Esophagus muscularis mucosa (tissue), 4 donors: ENCODE measurements around the gene MXRA7. TPM values are rescaled to one million over a fixed set of nuclear protein-coding genes. Genes with fewer than 3 reads are reported as not detected.
"Not testable (repeated sequence)": the region's sequence is repeated elsewhere in the genome, so short reads cannot be mapped to it uniquely, and the experiment has no call there.

Experiments
- DNase-seq: peaks from one replicate; pipeline ENCODE4 v3.0.0-alpha.2; 2017; ENCODE audit errors: extremely low spot score
- H3K27ac ChIP-seq, 4 donors: fragments of 200-600 bp; sonication (generic); replicated peaks in 1 of 4; 1 replicate in 3 of 4; 2 replicates in 1 of 4; pipeline ENCODE4 v1.5.1; 2016 to 2019; ENCODE audit warnings: mild to moderate bottlenecking in 1 of 4
- H3K27me3 ChIP-seq, 4 donors: fragments of 200-600 bp; sonication (generic); one replicate each; pipeline versions ENCODE4 v1.5.1 to v1.6.0; 2016 to 2019
- H3K36me3 ChIP-seq, 4 donors: fragments of 200-600 bp; sonication (generic); one replicate each; pipeline ENCODE4 v1.5.1; 2016 to 2019
- H3K4me1 ChIP-seq, 4 donors: fragments of 200-600 bp; sonication (generic); one replicate each; pipeline ENCODE4 v1.5.1; 2016 to 2019
- H3K4me3 ChIP-seq, 4 donors: fragments of 200-600 bp; sonication (generic); 1 replicate in 2 of 4; 2 replicates in 2 of 4; pipeline ENCODE4 v1.5.1; 2016 to 2019; ENCODE audit warnings: mild to moderate bottlenecking in 4 of 4, moderate library complexity in 1 of 4
- H3K9me3 ChIP-seq, 4 donors: fragments of 200-600 bp; sonication (generic); 1 replicate in 3 of 4; 2 replicates in 1 of 4; pipeline ENCODE4 v1.5.1; 2016 to 2019
- CTCF ChIP-seq, 3 experiments: fragments of 200-600 bp in 2 of 3; fragments of 450-650 bp in 1 of 3; sonication (generic) in 2 of 3; IDR thresholded peaks; one replicate each; pipeline ENCODE4 v1.5.1; 2017 to 2019; ENCODE audit warnings: antibody characterized with exemption in 3 of 3, mild to moderate bottlenecking in 2 of 3, moderate library complexity in 1 of 3
- EP300 ChIP-seq: sonication (generic); formaldehyde crosslinking; IDR thresholded peaks from one replicate; pipeline ENCODE4 v1.6.1; 2017; ENCODE audit warnings: antibody characterized with exemption
- POLR2A ChIP-seq: fragments of 450-650 bp; IDR thresholded peaks from one replicate; pipeline ENCODE4 v1.6.1; 2017; ENCODE audit warnings: antibody characterized with exemption, moderate library complexity, mild to moderate bottlenecking, low read depth
- POLR2AphosphoS5 ChIP-seq, 2 donors: sonication (generic); formaldehyde crosslinking; IDR thresholded peaks; one replicate each; pipeline ENCODE4 v1.6.1; 2017; ENCODE audit warnings: antibody characterized with exemption in 2 of 2
- WGBS: methylation state at CpG from one replicate; pipeline ENCODE4 v1.1.5; 2018; 5-methylcytosine and 5-hydroxymethylcytosine counted together
- intact Hi-C: fragments of 100-400 bp; cut with DNase I; formaldehyde crosslinking; loops from one replicate; pipeline ENCODE4 v1.15.1; 2023
- total RNA-seq, 4 donors: library from RNA; depleted of rRNA; stranded (reverse); fragments of >200 nt; gene quantifications; one replicate each; pipeline versions ENCODE4 v1.1.0 to v1.2.1, GENCODE V29; 2016

The MXRA7 gene
- total RNA-seq, 4 donors from 2014 or later, result 405 to 422 (median 411) TPM

- H3K36me3 ChIP-seq, result peaks cover 8 to 52% (median 36%) of the 10 kb centered on the region in 4 donors
- no peaks in the 10 kb centered on the region for H3K27me3 ChIP-seq
- H3K27ac ChIP-seq, result peak overlapping the region; percentile 69 to 100 (median 99)
- no peak for DNase-seq
- intact Hi-C loops, result no loop called here
- no peaks in the 10 kb centered on the region for H3K9me3 ChIP-seq
- H3K4me1 ChIP-seq, result peaks cover 14 to 40% (median 38%) of the 10 kb centered on the region in 4 donors
- TF ChIP-seq EP300 (no peak), POLR2AphosphoS5 (IDR thresholded peaks at IDR 0.05) (peak; percentile 28 to 50)
- WGBS, result 31% methylated on average over 5 of the region's 5 CpGs
- peak overlapping the region in 2 of 4 donors; percentile 1 to 4 for H3K4me3 ChIP-seq
Measured at GRCh38 chr17:76740329-76741118, 29.8 kb upstream of the MXRA7 start.

- Histone ChIP-seq H3K27ac (peak overlapping the region; percentile 69 to 100 (median 99)), H3K36me3 (peaks cover 8 to 52% (median 33%) of the 10 kb centered on the region in 4 donors), H3K4me3 (peak overlapping the region in 1 of 4 donors; percentile 5), H3K4me1 (peaks cover 23 to 49% (median 47%) of the 10 kb centered on the region in 4 donors)
- H3K27me3 ChIP-seq, H3K9me3 ChIP-seq, DNase-seq, intact Hi-C loops: not testable (repeated sequence)
- WGBS, result 90% methylated on average over 17 of the region's 17 CpGs
Measured at GRCh38 chr17:76739568-76740115, 28.9 kb upstream of the MXRA7 start.

DNA sequence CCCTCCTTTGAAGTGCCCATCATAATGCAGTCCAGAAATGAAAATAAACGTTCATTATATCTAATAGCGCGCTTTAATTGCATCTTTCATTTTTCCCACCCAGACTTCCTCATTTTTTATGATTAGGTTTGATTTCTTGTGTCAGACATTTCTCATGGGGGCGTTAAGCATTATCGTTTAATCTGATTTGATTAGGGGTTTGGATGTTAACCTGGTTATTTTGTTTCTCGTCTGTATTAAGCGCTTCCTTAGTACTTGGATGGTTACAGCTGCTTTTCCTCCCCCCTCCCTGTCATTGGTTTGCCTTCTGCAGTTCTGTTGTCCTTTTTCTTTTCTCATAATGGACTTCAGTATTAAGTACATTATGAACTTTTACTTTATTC is 27.7 kb upstream of the MXRA7 start:
- Histone ChIP-seq H3K4me1 (peaks cover 34 to 61% (median 58%) of the 10 kb centered on the region in 4 donors), H3K9me3 (no peaks in the 10 kb centered on the region), H3K27ac (peak overlapping the region; percentile 99 to 100 (median 99)), H3K4me3 (peak overlapping the region; percentile 84 to 97 (median 93)), H3K36me3 (peaks cover 12 to 52% (median 37%) of the 10 kb centered on the region in 4 donors), H3K27me3 (no peaks in the 10 kb centered on the region)
- DNase-seq, result no peak
- TF ChIP-seq POLR2A (no peak), POLR2AphosphoS5 (IDR thresholded peaks at IDR 0.05) (no peak), EP300 (no peak), CTCF (IDR thresholded peaks at IDR 0.05) (no peak)
- intact Hi-C loops, result no loop called here
- WGBS, result 1% methylated on average over 7 of the region's 7 CpGs

DNA sequence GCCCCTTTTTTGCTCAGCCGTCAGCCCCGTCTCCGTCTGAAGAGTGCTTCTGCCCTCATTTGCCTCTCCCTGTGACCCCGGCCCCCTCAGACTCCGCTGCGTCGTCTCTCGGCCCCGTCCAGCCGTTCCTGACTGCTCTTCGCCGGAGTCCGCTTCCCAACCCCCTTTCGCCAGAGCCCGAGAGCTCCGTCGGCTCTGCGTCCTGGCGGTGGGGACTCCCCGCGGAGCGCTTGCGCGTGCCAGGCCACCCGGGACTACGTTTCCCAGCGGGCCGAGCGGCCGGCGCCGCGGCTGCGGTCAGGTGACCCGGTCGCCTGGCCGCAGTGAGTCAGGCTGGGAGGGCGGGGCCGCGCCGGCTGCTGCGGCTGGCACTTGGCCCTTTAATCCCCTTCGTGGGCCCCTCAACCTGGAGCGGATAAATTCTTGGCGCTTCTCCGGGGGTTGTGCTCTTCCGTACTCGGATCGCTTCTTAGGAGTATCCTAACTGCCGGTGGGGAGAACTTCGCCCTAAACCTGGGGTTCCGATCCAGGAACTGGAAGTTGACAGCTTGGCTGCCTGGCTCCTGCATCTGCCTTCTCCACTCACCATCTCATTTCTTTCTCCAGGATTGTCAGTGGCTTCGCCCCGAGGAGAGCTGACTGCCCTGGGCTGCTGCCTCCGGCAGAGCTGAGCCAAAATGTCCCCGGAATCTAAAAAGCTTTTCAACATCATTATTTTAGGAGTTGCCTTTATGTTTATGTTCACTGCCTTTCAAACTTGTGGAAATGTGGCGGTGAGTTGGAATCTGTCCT is 27.1 kb upstream of the MXRA7 start, which contains the start of gene MFSD11:
Gene MFSD11 (plus strand): TSS at position 444 of the 792 bp plus-strand sequence. CDS start 234 bp downstream, at position 678.
- Histone ChIP-seq H3K27me3 (no peaks in the 10 kb centered on the region), H3K27ac (peak within 1 kb of the TSS; percentile 99 to 100 (median 99)), H3K9me3 (no peaks in the 10 kb centered on the region), H3K4me1 (peaks cover 40 to 67% (median 64%) of the 10 kb centered on the region in 4 donors), H3K4me3 (peak within 1 kb of the TSS; percentile 84 to 97 (median 93)), H3K36me3 (peaks cover 12 to 53% (median 40%) of the 10 kb centered on the region in 4 donors)
- peak; percentile 96 for DNase-seq
- TF ChIP-seq EP300 (no peak), POLR2AphosphoS5 (IDR thresholded peaks at IDR 0.05) (peak; percentile 72 to 73), CTCF (IDR thresholded peaks at IDR 0.05) (peak in 1 of 3 experiments; percentile 16), POLR2A (peak; percentile 21)
- WGBS, result 1% methylated on average over 24 of the region's 57 CpGs
- intact Hi-C loops, result no loop called here

- H3K27ac ChIP-seq, result peak within 1 kb of the TSS; percentile 99 to 100 (median 99)
- no peaks in the 10 kb centered on the region for H3K27me3 ChIP-seq
- peak within 1 kb of the TSS; percentile 84 to 97 (median 93) for H3K4me3 ChIP-seq
- WGBS, result 0% methylated on average over 5 of the region's 60 CpGs
- H3K36me3 ChIP-seq, result peaks cover 12 to 53% (median 38%) of the 10 kb centered on the region in 4 donors
- no peaks in the 10 kb centered on the region for H3K9me3 ChIP-seq
- peak; percentile 99 to 100 for TF ChIP-seq POLR2AphosphoS5 (IDR thresholded peaks at IDR 0.05)
- peak; percentile 99 for TF ChIP-seq POLR2A
- no peak for TF ChIP-seq CTCF (IDR thresholded peaks at IDR 0.05)
- no peak for TF ChIP-seq EP300
- peak; percentile 100 for DNase-seq
- H3K4me1 ChIP-seq, result peaks cover 47 to 74% (median 71%) of the 10 kb centered on the region in 4 donors
- intact Hi-C loops, result no loop called here
Measured at GRCh38 chr17:76737082-76737675, 26.4 kb upstream of the MXRA7 start, which contains the start of gene SRSF2. Gene SRSF2, minus strand, starts transcription at chr17:76737331. Its CDS starts 171 bp downstream, at chr17:76737160.
